Bronchial epithelial cell (primary cell): ENCODE measurements around the gene GLS. TPM values are rescaled to one million over a fixed set of nuclear protein-coding genes. Genes with fewer than 3 reads are reported as not detected.

Experiments
- DNase-seq: peaks from one replicate; pipeline ENCODE4 v3.0.0-alpha.2; 2010; ENCODE audit warnings: low read depth
- FAIRE-seq: peaks from 2 replicates; lab custom pipeline; 2011; peaks lifted over from hg19 to GRCh38; lab: Jason Lieb, UNC
- H3K27me3 ChIP-seq: 2 replicates; pipeline ENCODE4 v1.5.1; 2011; ENCODE audit warnings: low read length; ENCODE audit not compliant: control insufficient read depth, insufficient read depth
- H3K36me3 ChIP-seq: 2 replicates; pipeline ENCODE4 v1.5.1; 2011; ENCODE audit warnings: low read length; ENCODE audit not compliant: control insufficient read depth, insufficient read depth
- H3K4me3 ChIP-seq: 2 replicates; pipeline ENCODE4 v1.5.1; 2011; ENCODE audit warnings: mild to moderate bottlenecking, low read depth, low read length, control low read depth
- CTCF ChIP-seq: IDR thresholded peaks from 2 replicates; pipeline ENCODE4 v1.5.1; 2011; ENCODE audit warnings: mild to moderate bottlenecking, moderate library complexity, low read length, control low read depth, inconsistent platforms; ENCODE audit not compliant: insufficient read depth, severe bottlenecking
- total RNA-seq: library from RNA; depleted of rRNA; stranded (reverse); fragments of >200 nt; gene quantifications from 2 replicates; pipeline ENCODE4 v1.2.1, GENCODE V29; 2014

Gene GLS
- total RNA-seq, 1 donor from 2014 or later, result 103 TPM

DNA sequence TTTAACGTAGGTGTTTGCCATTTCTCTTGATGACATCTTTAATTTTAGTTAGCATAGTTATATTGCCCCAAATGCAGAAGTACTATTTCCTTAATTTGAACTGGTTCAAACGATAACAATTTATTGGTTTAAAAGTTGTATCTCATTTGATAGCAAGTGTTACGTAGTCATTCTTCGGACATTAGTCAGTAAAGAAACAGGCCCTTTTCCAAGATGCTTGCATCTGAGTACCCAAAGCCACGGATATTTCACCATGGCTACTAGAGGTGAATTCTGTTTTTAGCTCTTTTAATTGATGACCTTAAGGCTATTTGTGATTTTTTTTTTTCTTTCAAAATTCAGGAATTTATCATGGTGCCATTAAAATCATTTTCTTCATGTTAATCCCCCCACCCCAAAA is 32.1 kb downstream of the GLS start:
- H3K4me3 ChIP-seq, result no peak overlapping the region
- no peak for DNase-seq
- no peak for TF ChIP-seq CTCF
- no peak for FAIRE-seq
- H3K27me3 ChIP-seq, result no peaks in the 10 kb centered on the region
- peaks cover 3% of the 10 kb centered on the region for H3K36me3 ChIP-seq

DNA sequence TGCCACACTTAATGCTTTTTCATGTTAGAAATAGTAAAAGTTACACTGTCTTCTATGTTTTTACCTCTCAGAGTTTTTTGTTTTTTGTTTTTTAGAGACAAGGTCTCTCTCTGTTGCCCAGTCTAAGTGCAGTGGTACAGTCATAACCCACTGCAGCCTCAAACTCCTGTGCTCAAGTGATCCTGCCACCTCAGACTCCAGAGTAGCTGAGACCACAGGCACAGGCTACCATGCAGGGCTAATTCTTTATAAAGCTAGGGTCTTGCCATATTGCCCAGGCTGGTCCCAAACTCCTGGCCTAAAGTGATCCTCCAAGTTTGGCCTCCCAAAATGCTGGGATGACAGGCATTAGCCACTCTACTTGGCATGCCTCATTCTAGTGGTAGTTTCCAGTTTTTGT is 33.1 kb downstream of the GLS start:
- TF ChIP-seq CTCF, result no peak
- Histone ChIP-seq H3K27me3 (no peaks in the 10 kb centered on the region), H3K4me3 (no peak overlapping the region), H3K36me3 (peaks cover 3% of the 10 kb centered on the region)
- DNase-seq, result no peak
- FAIRE-seq, result no peak

DNA sequence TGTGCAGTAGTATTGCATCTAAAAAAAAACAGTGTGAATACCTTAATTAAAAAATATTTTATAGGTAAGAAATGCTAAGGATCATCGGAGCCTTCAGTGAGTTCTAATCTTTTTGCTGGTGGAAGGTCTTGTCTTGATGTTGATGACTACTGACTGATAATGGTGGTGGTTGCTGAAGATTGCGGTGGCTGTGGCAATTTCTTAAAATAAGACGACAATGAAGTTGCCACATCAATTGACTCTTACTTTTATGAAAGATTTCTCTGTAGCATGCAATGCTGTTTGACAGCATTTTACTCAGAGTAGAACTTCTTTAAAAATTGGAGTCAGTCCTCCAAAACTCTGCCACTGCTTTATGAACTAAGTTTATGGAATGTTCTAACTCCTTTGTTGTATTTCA is 36.2 kb downstream of the GLS start:
- Histone ChIP-seq H3K27me3 (no peaks in the 10 kb centered on the region), H3K36me3 (peaks cover 3% of the 10 kb centered on the region), H3K4me3 (no peak overlapping the region)
- no peak for DNase-seq
- FAIRE-seq, result no peak
- no peak for TF ChIP-seq CTCF

GRCh38 chr2:190920085-190920484 is 39.5 kb downstream of the GLS start:
- Histone ChIP-seq H3K36me3 (no peaks in the 10 kb centered on the region), H3K27me3 (no peaks in the 10 kb centered on the region), H3K4me3 (no peak overlapping the region)
- TF ChIP-seq CTCF, result no peak
- DNase-seq (no peak), FAIRE-seq (no peak)

DNA sequence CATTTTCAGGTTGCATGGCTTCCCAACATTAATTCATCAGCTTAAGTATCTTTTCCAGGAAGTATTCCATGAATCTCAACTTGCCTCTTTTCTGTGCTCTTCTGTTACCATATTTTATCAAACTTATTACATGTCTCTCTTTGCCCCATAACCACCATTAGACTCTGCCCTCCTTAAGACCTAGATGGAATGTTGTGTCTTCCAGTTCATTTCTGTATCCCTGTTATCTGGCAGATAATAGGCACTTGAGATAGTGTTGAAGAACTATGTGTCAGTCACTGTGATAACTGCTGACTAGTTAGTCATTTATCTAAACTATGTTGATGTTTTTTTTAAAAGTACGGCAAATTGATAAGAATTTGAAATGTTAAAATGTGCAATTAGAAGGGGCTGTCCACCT is 41.8 kb downstream of the GLS start:
- Histone ChIP-seq H3K4me3 (no peak overlapping the region), H3K36me3 (peaks cover 4% of the 10 kb centered on the region), H3K27me3 (no peaks in the 10 kb centered on the region)
- DNase-seq (no peak), FAIRE-seq (no peak)
- no peak for TF ChIP-seq CTCF

- FAIRE-seq (no peak), DNase-seq (peak; percentile 42)
- H3K27me3 ChIP-seq, result no peaks in the 10 kb centered on the region
- no peak overlapping the region for H3K4me3 ChIP-seq
- H3K36me3 ChIP-seq, result peaks cover 5% of the 10 kb centered on the region
- no peak for TF ChIP-seq CTCF
Measured at GRCh38 chr2:190927301-190927700, 46.7 kb downstream of the GLS start.
